SU-DHL-6 (cell line): ENCODE results near the gene STOML1.

Experiments
- H2AFZ ChIP-seq: fragments of 200-600 bp; sonication (generic); 2 replicates; pipeline ENCODE4 v1.6.1; 2014; ENCODE audit warnings: low read depth, mild to moderate bottlenecking, moderate library complexity, mixed read lengths, antibody characterized with exemption, low read length; ENCODE audit not compliant: severe bottlenecking
- H3F3A ChIP-seq: fragments of 200-600 bp; shearing (Covaris generic); 2 replicates; pipeline ENCODE4 v1.6.0; 2016; ENCODE audit warnings: antibody characterized with exemption, mild to moderate bottlenecking; ENCODE audit not compliant: insufficient read depth
- H3K27ac ChIP-seq: fragments of 200-600 bp; sonication (generic); 2 replicates; pipeline ENCODE4 v1.5.1; 2016; ENCODE audit warnings: low read depth, mild to moderate bottlenecking, low read length, moderate library complexity, mixed read lengths
- H3K27me3 ChIP-seq: fragments of 200-600 bp; sonication (generic), shearing (Covaris generic); 2 replicates; pipeline ENCODE4 v1.6.0; 2014; ENCODE audit warnings: mild to moderate bottlenecking, low read length
- H3K36me3 ChIP-seq: fragments of 200-600 bp; sonication (generic); 2 replicates; pipeline ENCODE4 v1.6.1; 2014; ENCODE audit warnings: mild to moderate bottlenecking, low read length, mixed read lengths
- H3K4me2 ChIP-seq: fragments of 300-600, 200-600 bp; shearing (Covaris generic), sonication (generic); 2 replicates; pipeline ENCODE4 v1.6.0; 2014; ENCODE audit warnings: low read length, low read depth, mild to moderate bottlenecking; ENCODE audit not compliant: poor library complexity, severe bottlenecking
- H3K4me3 ChIP-seq: fragments of 200-600 bp; sonication (generic); 2 replicates; pipeline ENCODE4 v1.5.1; 2014; ENCODE audit warnings: antibody characterized with exemption, low read length, mild to moderate bottlenecking, mixed read lengths; ENCODE audit not compliant: insufficient read depth, poor library complexity, severe bottlenecking
- H3K79me2 ChIP-seq: fragments of 200-600 bp; sonication (generic); 2 replicates; pipeline ENCODE4 v1.6.1; 2014; ENCODE audit warnings: mild to moderate bottlenecking, low read length, moderate library complexity; ENCODE audit not compliant: insufficient read depth
- H3K9ac ChIP-seq: fragments of 200-600 bp; sonication (generic); 2 replicates; pipeline ENCODE4 v1.7.0; 2014; ENCODE audit warnings: mild to moderate bottlenecking, low read length
- H3K9me2 ChIP-seq: fragments of 200-600 bp; sonication (generic); replicated peaks from 2 replicates; pipeline ENCODE4 v1.6.1; 2014; ENCODE audit warnings: low read length; ENCODE audit not compliant: insufficient read depth
- H3K9me3 ChIP-seq: fragments of 200-600 bp; sonication (generic); 2 replicates; pipeline ENCODE4 v1.6.1; 2014; ENCODE audit warnings: low read length, mixed read lengths; ENCODE audit not compliant: insufficient read depth
- H4K20me1 ChIP-seq: fragments of 200-600 bp; sonication (generic); 2 replicates; pipeline ENCODE4 v1.6.1; 2014; ENCODE audit warnings: low read depth, mild to moderate bottlenecking, antibody characterized with exemption, low read length, moderate library complexity, mixed read lengths
- EZH2phosphoT487 ChIP-seq: fragments of 200-600 bp; sonication (generic), shearing (Covaris generic); conservative IDR thresholded peaks from 2 replicates; pipeline ENCODE4 v1.6.1; 2018; ENCODE audit warnings: mild to moderate bottlenecking, antibody characterized with exemption, low read length, moderate library complexity, mixed read lengths
- TF ChIP-seq, protein P1 (sequence below): fragments of 200-600 bp; sonication (generic); IDR thresholded peaks from one replicate; pipeline ENCODE4 v1.5.1; 2017; ENCODE audit warnings: antibody characterized with exemption, mild to moderate bottlenecking, low read length, moderate library complexity; ENCODE audit not compliant: insufficient read depth, poor library complexity, severe bottlenecking

Gene STOML1

DNA sequence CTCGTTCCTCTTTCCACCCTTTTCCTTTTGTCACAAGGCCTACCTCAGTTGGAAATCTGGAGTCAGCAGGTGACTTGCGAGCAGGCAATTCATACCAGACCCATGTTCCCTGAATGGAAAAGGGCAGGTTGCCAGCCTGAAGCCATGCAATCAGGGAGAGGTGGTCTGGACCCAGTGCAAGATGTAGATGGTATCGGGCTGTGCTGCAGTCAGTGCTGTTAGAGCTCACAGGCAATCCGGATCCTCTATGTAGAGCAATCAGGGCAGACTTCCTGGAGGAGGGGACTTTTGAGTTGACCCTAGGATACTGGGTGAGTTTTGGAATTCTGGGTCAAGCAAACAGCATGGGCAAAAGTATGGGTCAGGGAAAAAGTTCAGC, 47.0 kb downstream of the STOML1 start:
- H3K27me3 ChIP-seq = no peaks in the 10 kb centered on the region
- no peaks in the 10 kb centered on the region for H3K9me3 ChIP-seq
- H3K9ac ChIP-seq = no peak overlapping the region
- no peak overlapping the region for H3K4me2 ChIP-seq
- H3K4me3 ChIP-seq = no peak overlapping the region
- no peaks in the 10 kb centered on the region for H3F3A ChIP-seq
- no peak for TF ChIP-seq EZH2phosphoT487
- TF ChIP-seq, protein P1, sequence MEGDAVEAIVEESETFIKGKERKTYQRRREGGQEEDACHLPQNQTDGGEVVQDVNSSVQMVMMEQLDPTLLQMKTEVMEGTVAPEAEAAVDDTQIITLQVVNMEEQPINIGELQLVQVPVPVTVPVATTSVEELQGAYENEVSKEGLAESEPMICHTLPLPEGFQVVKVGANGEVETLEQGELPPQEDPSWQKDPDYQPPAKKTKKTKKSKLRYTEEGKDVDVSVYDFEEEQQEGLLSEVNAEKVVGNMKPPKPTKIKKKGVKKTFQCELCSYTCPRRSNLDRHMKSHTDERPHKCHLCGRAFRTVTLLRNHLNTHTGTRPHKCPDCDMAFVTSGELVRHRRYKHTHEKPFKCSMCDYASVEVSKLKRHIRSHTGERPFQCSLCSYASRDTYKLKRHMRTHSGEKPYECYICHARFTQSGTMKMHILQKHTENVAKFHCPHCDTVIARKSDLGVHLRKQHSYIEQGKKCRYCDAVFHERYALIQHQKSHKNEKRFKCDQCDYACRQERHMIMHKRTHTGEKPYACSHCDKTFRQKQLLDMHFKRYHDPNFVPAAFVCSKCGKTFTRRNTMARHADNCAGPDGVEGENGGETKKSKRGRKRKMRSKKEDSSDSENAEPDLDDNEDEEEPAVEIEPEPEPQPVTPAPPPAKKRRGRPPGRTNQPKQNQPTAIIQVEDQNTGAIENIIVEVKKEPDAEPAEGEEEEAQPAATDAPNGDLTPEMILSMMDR = no peak
- no peaks in the 10 kb centered on the region for H3K79me2 ChIP-seq
- H2AFZ ChIP-seq = no peak overlapping the region
- no peaks in the 10 kb centered on the region for H4K20me1 ChIP-seq
- no peaks in the 10 kb centered on the region for H3K9me2 ChIP-seq
- H3K27ac ChIP-seq = no peak overlapping the region
- H3K36me3 ChIP-seq = no peaks in the 10 kb centered on the region

DNA sequence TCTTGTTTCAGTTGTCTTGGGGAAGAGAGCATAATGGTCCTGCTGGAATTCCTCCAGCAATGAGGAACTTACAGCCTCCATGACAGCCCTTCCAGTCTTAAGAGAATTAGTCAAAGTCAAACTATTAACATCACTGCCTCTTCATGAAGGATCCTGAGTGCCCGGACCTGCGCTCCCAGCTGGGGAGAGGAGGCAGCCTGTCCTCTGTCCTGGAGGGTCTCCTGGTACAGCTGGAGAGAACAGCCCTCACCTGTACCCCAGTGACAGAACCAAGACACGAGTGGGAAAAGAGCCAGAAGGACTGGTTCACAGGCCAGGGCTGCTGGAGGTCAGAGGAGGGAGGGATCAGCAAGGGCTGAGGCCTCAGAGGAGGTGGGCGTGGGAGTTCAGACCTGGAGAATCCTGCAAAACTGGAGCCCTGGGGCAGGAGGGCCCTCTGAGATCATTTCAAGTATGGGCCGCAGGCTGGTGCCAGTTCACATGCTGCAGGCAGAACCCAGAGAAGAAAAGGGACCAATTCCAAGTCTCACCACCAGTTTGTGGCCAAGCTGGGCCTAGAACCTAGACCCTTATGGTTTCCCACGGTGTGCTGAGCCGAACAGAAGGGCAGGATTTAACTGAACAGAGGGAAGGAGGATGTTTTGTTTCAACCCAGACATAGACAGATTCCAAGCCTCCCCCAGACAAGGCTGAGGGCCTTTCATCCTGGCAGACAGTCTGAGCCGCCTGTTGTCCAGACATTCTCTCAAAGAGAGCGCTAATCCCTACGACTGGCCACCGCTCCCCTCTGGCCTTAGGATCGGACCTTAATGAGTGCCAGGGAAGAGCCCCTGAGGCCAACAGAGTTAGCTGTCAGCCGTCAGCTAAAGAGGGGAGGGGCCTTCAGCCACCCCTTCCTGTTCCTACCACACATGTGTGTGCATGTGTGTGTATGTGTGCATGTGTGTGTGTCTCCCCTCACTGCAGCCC, 47.6 kb downstream of the STOML1 start:
- H3K9me3 ChIP-seq = no peaks in the 10 kb centered on the region
- no peak overlapping the region for H3K27ac ChIP-seq
- no peaks in the 10 kb centered on the region for H4K20me1 ChIP-seq
- H3K27me3 ChIP-seq = no peaks in the 10 kb centered on the region
- H3K36me3 ChIP-seq = no peaks in the 10 kb centered on the region
- TF ChIP-seq EZH2phosphoT487 = no peak
- TF ChIP-seq, protein P1 = no peak
- H3K9me2 ChIP-seq = no peaks in the 10 kb centered on the region
- H3K4me3 ChIP-seq = no peak overlapping the region
- H3K4me2 ChIP-seq = no peak overlapping the region
- H3K9ac ChIP-seq = no peak overlapping the region
- no peaks in the 10 kb centered on the region for H3K79me2 ChIP-seq
- H2AFZ ChIP-seq = no peak overlapping the region
- no peaks in the 10 kb centered on the region for H3F3A ChIP-seq

DNA sequence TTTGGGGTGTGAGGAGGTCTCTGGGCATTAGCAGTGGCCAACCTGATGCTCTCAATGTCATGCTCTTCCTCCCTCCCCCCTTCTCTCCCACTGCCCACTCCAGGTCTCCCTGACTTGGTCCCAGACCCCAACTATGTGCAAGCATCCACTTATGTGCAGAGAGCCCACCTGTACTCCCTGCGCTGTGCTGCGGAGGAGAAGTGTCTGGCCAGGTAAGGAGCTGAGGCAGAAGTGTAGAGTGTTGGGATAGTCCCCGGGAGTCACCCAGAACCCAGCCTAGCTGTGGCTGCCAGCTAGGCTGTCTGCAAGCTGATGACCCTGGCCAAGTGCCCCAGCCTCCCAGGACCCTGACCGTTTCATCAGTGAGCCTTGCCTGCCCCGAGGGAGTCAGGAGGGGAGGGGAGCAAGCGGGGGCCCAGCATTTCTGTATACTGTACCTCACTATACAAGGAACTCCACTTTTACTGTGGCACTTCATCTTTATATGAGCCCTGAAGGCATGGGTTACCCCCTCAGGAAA, 49.3 kb downstream of the STOML1 start:
- no peak overlapping the region for H3K27ac ChIP-seq
- H3K9me2 ChIP-seq = no peaks in the 10 kb centered on the region
- H3K79me2 ChIP-seq = no peaks in the 10 kb centered on the region
- no peak overlapping the region for H3K4me2 ChIP-seq
- TF ChIP-seq, protein P1 = no peak
- TF ChIP-seq EZH2phosphoT487 = no peak
- no peaks in the 10 kb centered on the region for H3K9me3 ChIP-seq
- no peak overlapping the region for H3K9ac ChIP-seq
- H3K4me3 ChIP-seq = no peak overlapping the region
- H4K20me1 ChIP-seq = no peaks in the 10 kb centered on the region
- H3K27me3 ChIP-seq = no peaks in the 10 kb centered on the region
- no peaks in the 10 kb centered on the region for H3K36me3 ChIP-seq
- no peaks in the 10 kb centered on the region for H3F3A ChIP-seq
- no peak overlapping the region for H2AFZ ChIP-seq
